ENCODE measurements around the gene SLC26A9. TPM values are rescaled to one million over a fixed set of nuclear protein-coding genes. Genes with fewer than 3 reads are reported as not detected.

SLC26A9 gene
- total and polyA plus RNA-seq, 8 donors = 4.1 to 42.5 (median 6.8) TPM

- no peak for TF ChIP-seq CTCF (IDR thresholded peaks at IDR 0.05)
- intact Hi-C loops (cut with DNase I) = loop anchor here (10.0 kb wide), 1 partner anchor 115 kb away; no protein-coding TSS in a partner anchor
- ATAC-seq = no peak
- no peaks in the 10 kb centered on the region for H3K4me1 ChIP-seq
- H3K27me3 ChIP-seq = no peaks in the 10 kb centered on the region
- no peaks in the 10 kb centered on the region for H3K9me3 ChIP-seq
- no peak overlapping the region for H3K27ac ChIP-seq
- H3K4me3 ChIP-seq = no peak overlapping the region
- peaks cover 0 to 21% of the 10 kb centered on the region in 2 donors for H3K36me3 ChIP-seq
- no peak for DNase-seq
These were observed 46.5 kb upstream of the SLC26A9 start for GRCh38 chr1:205989786-205990185.

- Histone ChIP-seq H3K27ac (no peak overlapping the region), H3K4me1 (peaks cover 0 to 7% of the 10 kb centered on the region in 2 donors), H3K4me3 (no peak overlapping the region), H3K27me3 (no peaks in the 10 kb centered on the region), H3K9me3 (no peaks in the 10 kb centered on the region), H3K36me3 (peaks cover 0 to 20% of the 10 kb centered on the region in 2 donors)
- intact Hi-C loops (cut with DNase I) = loop anchor here (10.0 kb wide), 1 partner anchor 116 kb away; no protein-coding TSS in a partner anchor
- ATAC-seq (no peak), DNase-seq (peak in 1 of 4 donors; percentile 71)
- TF ChIP-seq CTCF (IDR thresholded peaks at IDR 0.05) = no peak
These were observed 45.3 kb upstream of the SLC26A9 start for GRCh38 chr1:205988585-205988995.

- H3K4me3 ChIP-seq = no peak overlapping the region
- H3K27me3 ChIP-seq = no peaks in the 10 kb centered on the region
- peaks cover 0 to 6% of the 10 kb centered on the region in 2 donors for H3K36me3 ChIP-seq
- ATAC-seq (no peak), DNase-seq (no peak)
- H3K4me1 ChIP-seq = peaks cover 0 to 7% of the 10 kb centered on the region in 2 donors
- TF ChIP-seq CTCF (IDR thresholded peaks at IDR 0.05) = no peak
- intact Hi-C loops (cut with DNase I) = loop anchor here (10.0 kb wide), 1 partner anchor 118 kb away; no protein-coding TSS in a partner anchor
- no peak overlapping the region for H3K27ac ChIP-seq
- H3K9me3 ChIP-seq = no peaks in the 10 kb centered on the region
These were observed 43.6 kb upstream of the SLC26A9 start for GRCh38 chr1:205986861-205987260.

GRCh38 chr1:205986292-205986691, 43.0 kb upstream of the SLC26A9 start:
- no peak for DNase-seq
- ATAC-seq = no peak

More at GRCh38 chr1:205986292-205986691, 43.0 kb upstream of the SLC26A9 start:
- Histone ChIP-seq H3K36me3 (peaks cover 0 to 6% of the 10 kb centered on the region in 2 donors), H3K27me3 (no peaks in the 10 kb centered on the region), H3K9me3 (no peaks in the 10 kb centered on the region), H3K27ac (no peak overlapping the region), H3K4me3 (no peak overlapping the region), H3K4me1 (peaks cover 0 to 7% of the 10 kb centered on the region in 2 donors)
- intact Hi-C loops (cut with DNase I) = loop anchor here (10.0 kb wide), 1 partner anchor 119 kb away; no protein-coding TSS in a partner anchor
- TF ChIP-seq CTCF (IDR thresholded peaks at IDR 0.05) = no peak

Data from left lung (tissue), 10 donors.